ENCODE measurements around the gene GRAMD1A. TPM values are rescaled to one million over a fixed set of nuclear protein-coding genes. Genes with fewer than 3 reads are reported as not detected.

The GRAMD1A gene
- total RNA-seq = 21.3 and 31.5 TPM in 2 replicates

GRCh38 chr19:34999498-35000337 lies at the start of gene GRAMD1A:
TSS of gene GRAMD1A (plus strand) at chr19:35000323. CDS start at chr19:35000479, 156 bp downstream.

GRCh38 chr19:34963573-34964406 lies 36.3 kb upstream of the GRAMD1A start, which contains the start of gene ZNF792:
TSS of gene ZNF792 (minus strand) at chr19:34964229. CDS start at chr19:34963662, 567 bp downstream.

GRCh38 chr19:35030257-35031071 lies 30.3 kb downstream of the GRAMD1A start, which contains the start of gene SCN1B:
TSS of gene SCN1B (plus strand) at chr19:35030470. CDS start at chr19:35030821, 351 bp downstream.

GRCh38 chr19:35041548-35042055 lies 41.5 kb downstream of the GRAMD1A start, which contains the start of gene HPN:
TSS of gene HPN (plus strand) at chr19:35041721. CDS start at chr19:35042507, 786 bp downstream.

Other genes starting within 250 kb of the GRAMD1A start
- gene ZNF599, start 227.1 kb upstream of the GRAMD1A start, total RNA-seq = 4.8 and 5.9 TPM in 2 replicates
- 2.6 and 2.7 TPM in 2 replicates for gene ZNF30, start 73.4 kb upstream of the GRAMD1A start, total RNA-seq
- gene ZNF792, start 36.1 kb upstream of the GRAMD1A start, total RNA-seq = 3.1 and 3.7 TPM in 2 replicates
- 2.2 TPM in 2 replicates for gene SCN1B, start 30.1 kb downstream of the GRAMD1A start, total RNA-seq
- gene HPN, start 41.4 kb downstream of the GRAMD1A start, total RNA-seq = not detected in 2 replicates
- not detected in 2 replicates for gene FXYD3, start 115.5 kb downstream of the GRAMD1A start, total RNA-seq
- gene LGI4, start 134.7 kb downstream of the GRAMD1A start, total RNA-seq = under 0.01 and 0.20 TPM in 2 replicates
- gene FXYD1, start 138.5 kb downstream of the GRAMD1A start, total RNA-seq = 1.5 TPM in 1 of 2 replicates, not detected in the other
- not detected in 2 replicates for gene FXYD7, start 142.9 kb downstream of the GRAMD1A start, total RNA-seq
- 64.9 and 80.5 TPM in 2 replicates for gene FXYD5, start 154.4 kb downstream of the GRAMD1A start, total RNA-seq
- not detected in 2 replicates for gene FAM187B, start 228.4 kb downstream of the GRAMD1A start, total RNA-seq
- 0.73 and 0.98 TPM in 2 replicates for gene LSR, start 248.7 kb downstream of the GRAMD1A start, total RNA-seq